Chondrocyte (in vitro differentiated cells): Measurements from ENCODE around the gene SARS2. TPM values are rescaled to one million over a fixed set of nuclear protein-coding genes. Genes with fewer than 3 reads are reported as not detected.

Experiments used
- DNase-seq: peaks from one replicate; pipeline ENCODE4 v3.0.0; 2021; ENCODE audit warnings: mixed read lengths, low spot score
- H3K27ac Mint-ChIP-seq: one replicate; pipeline ENCODE4 v1.8.0; 2021; ENCODE audit warnings: mild to moderate bottlenecking, moderate library complexity, mixed read lengths; ENCODE audit not compliant: unreplicated experiment
- H3K27me3 Mint-ChIP-seq: 2 replicates; pipeline ENCODE4 v1.8.0; 2021; ENCODE audit warnings: low read depth, mixed read lengths
- H3K36me3 Mint-ChIP-seq: 2 replicates; pipeline ENCODE4 v1.8.0; 2021; ENCODE audit warnings: low read depth, mixed read lengths
- H3K4me1 Mint-ChIP-seq: 2 replicates; pipeline ENCODE4 v1.8.0; 2021; ENCODE audit warnings: low read depth, mild to moderate bottlenecking, mixed read lengths
- H3K4me3 Mint-ChIP-seq: one replicate; pipeline ENCODE4 v1.8.0; 2021; ENCODE audit warnings: mild to moderate bottlenecking, moderate library complexity, mixed read lengths; ENCODE audit not compliant: unreplicated experiment
- H3K9me3 Mint-ChIP-seq: 2 replicates; pipeline ENCODE4 v1.8.0; 2021; ENCODE audit warnings: low read depth, mixed read lengths
- CTCF ChIP-seq: fragments of 200-600 bp; sonication (generic); IDR thresholded peaks from 2 replicates; pipeline ENCODE4 v1.5.0; 2021; ENCODE audit warnings: antibody characterized with exemption, mild to moderate bottlenecking, moderate library complexity
- total RNA-seq: library from RNA; stranded (reverse); gene quantifications from 3 replicates; pipeline ENCODE4 v1.2.1, GENCODE V29; 2021

The SARS2 gene
- total RNA-seq, 1 donor from 2014 or later: 15.6 TPM

GRCh38 chr19:38939957-38940356 lies 9.4 kb upstream of the SARS2 start:
- DNase-seq: no peak
- Mint-ChIP-seq H3K27ac (no peak overlapping the region), H3K4me1 (no peaks in the 10 kb centered on the region), H3K9me3 (peaks cover 8% of the 10 kb centered on the region), H3K27me3 (no peaks in the 10 kb centered on the region), H3K36me3 (peaks cover 13% of the 10 kb centered on the region), H3K4me3 (no peak overlapping the region)
- no peak for TF ChIP-seq CTCF

- DNase-seq: no peak
- TF ChIP-seq CTCF: no peak
- Mint-ChIP-seq H3K27ac (no peak overlapping the region), H3K9me3 (peaks cover 14% of the 10 kb centered on the region), H3K36me3 (peaks cover 14% of the 10 kb centered on the region), H3K4me1 (peaks cover 31% of the 10 kb centered on the region), H3K4me3 (no peak overlapping the region), H3K27me3 (no peaks in the 10 kb centered on the region)
Observed at GRCh38 chr19:38933544-38933943, 3.0 kb upstream of the SARS2 start.

GRCh38 chr19:38932425-38933179 lies 2.0 kb upstream of the SARS2 start:
- Mint-ChIP-seq H3K27me3 (no peaks in the 10 kb centered on the region), H3K9me3 (peaks cover 14% of the 10 kb centered on the region), H3K4me1 (peaks cover 33% of the 10 kb centered on the region), H3K36me3 (peaks cover 14% of the 10 kb centered on the region), H3K4me3 (peak overlapping the region; percentile 9), H3K27ac (no peak overlapping the region)
- peak; percentile 69 for TF ChIP-seq CTCF
- DNase-seq: peak; percentile 93

- Mint-ChIP-seq H3K4me1 (peaks cover 33% of the 10 kb centered on the region), H3K4me3 (peak overlapping the region; percentile 96), H3K27ac (peak overlapping the region; percentile 97), H3K9me3 (peaks cover 14% of the 10 kb centered on the region), H3K36me3 (peaks cover 14% of the 10 kb centered on the region), H3K27me3 (no peaks in the 10 kb centered on the region)
- TF ChIP-seq CTCF: no peak
- DNase-seq: peak; percentile 65
Observed at GRCh38 chr19:38931521-38931793, 894 bp upstream of the SARS2 start.

GRCh38 chr19:38930776-38931520 lies 385 bp upstream of the SARS2 start, which contains the start of gene MRPS12:
MRPS12 (plus strand) TSS chr19:38930944; CDS start chr19:38931295, 351 bp downstream.
- Mint-ChIP-seq H3K36me3 (peaks cover 14% of the 10 kb centered on the region), H3K4me1 (peaks cover 33% of the 10 kb centered on the region), H3K9me3 (peaks cover 14% of the 10 kb centered on the region), H3K4me3 (peak within 1 kb of the TSS; percentile 96), H3K27ac (peak within 1 kb of the TSS; percentile 97), H3K27me3 (no peaks in the 10 kb centered on the region)
- no peak for TF ChIP-seq CTCF
- DNase-seq: peak; percentile 98
